Stimulated activated CD8-positive, alpha-beta memory T cell treated with anti-CD3 and anti-CD28 coated beads, Interleukin-7, amount 100 ng/mL, for 1 hour (primary cell): ENCODE measurements around the gene KCNT1.
"Not testable (repeated sequence)": the region's sequence is repeated elsewhere in the genome, so short reads cannot be mapped to it uniquely, and the experiment has no call there.

Experiments
- DNase-seq, 2 donors: peaks; one replicate each; pipeline ENCODE4 v3.0.0-alpha.2; 2020; ENCODE audit warnings: low read depth in 2 of 2

The KCNT1 gene

DNA sequence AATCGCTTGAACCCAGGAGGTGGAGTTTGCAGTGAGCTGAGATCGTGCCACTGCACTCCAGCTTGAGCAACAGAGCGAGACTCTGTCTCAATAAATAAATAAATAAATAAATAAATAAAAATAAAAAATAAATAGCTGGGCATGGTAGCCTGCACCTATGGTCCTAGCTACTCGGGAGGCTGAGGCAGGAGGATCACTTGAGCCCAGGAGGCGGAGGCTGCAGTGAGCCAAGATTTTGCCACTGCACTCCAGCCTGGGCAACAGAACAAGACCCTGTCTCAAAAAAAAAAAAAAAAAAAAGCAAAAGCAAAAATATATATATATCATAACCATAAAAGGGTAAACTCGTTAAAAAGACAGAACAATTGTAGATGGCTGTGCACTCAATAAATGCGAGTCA, 29.2 kb upstream of the KCNT1 start:
- not testable (repeated sequence) for DNase-seq

- DNase-seq: no peak
These were observed 28.0 kb upstream of the KCNT1 start for GRCh38 chr9:135673941-135674340.

DNA sequence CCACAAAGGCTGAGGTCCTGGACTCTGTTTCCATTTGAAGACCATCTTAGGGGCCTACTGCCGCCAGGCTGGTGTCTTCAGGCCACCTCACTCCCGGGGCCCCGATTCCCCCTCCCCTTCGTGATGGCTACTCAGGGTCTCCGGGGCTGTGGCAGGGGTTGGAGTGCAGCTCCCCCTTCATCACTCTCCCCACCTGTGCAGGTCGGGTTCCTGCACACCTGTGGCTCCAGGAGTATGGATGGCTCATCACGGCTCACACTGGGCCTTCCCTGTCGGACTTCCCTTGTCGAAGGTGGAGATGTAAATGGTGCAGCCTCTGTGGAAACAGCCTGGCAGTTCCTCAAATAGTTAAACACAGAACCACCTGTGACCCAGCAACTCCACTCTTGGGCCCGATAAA, 27.0 kb upstream of the KCNT1 start:
- DNase-seq: no peak

- DNase-seq: no peak
These were observed 25.1 kb upstream of the KCNT1 start for GRCh38 chr9:135676891-135677290.

DNA sequence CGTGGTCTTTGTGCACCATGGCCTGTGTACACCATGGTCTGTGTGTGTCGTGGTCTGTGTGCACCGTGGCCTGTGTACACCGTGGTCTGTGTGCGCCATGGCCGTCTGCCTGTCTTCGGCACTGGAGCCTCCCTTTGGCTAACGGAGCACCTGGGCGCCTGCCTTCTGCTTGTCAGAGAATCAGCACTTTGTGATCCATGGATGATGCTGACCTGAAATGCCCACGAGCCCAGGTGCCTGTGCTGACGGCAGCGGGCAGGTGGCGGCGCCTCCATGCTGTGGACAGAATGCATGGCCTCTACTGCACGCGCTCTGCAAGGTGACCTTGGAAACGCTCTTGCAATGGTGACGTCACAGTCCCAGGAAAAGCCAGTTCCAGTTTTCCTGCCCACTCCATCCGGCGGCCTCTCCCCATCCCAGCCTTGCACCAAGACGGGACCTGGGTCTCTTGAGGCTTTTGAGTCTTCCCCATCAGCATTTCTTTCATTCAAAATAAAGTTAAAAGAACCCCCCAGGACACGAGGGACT, 24.3 kb upstream of the KCNT1 start:
- DNase-seq: no peak

DNA sequence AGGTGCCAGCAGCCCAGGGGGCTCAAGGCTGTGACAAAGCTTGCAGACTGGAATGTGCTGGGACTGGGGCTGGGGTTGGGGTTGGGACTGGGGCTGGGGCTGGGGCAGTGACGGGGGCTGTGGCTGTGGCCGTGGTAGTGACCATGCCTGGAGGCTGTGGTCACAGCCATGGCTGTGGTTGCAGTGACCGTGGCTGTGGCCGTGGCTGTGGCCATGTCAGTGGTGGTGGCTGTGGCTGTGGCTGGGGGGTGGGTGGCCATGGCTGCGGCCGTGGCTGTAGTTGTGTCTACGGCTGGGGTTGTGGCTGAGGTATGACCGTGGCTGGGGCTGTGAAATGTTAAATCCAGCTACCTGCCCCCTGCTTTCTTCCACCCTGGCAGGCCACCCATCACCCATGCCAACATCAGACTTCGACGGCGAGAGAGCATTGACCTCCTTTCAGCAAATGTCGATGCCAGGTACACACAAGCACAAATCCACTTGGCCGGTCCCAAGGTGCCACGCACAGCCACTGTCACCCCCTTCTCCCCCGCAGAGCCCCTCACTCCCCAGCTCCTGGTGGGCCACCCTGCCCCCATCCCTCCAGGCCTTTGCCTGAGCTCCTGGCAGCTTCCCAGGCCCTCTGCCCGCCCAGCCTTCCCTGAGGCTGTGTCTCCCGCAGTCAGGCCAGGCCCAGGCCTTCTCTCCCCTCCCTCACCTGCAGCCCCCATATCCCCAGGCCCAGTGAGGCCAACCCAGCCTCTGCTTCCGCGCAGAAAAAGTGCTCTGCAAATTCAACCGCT, 23.6 kb upstream of the KCNT1 start:
- no peak for DNase-seq

GRCh38 chr9:135680056-135680455, 21.9 kb upstream of the KCNT1 start:
- no peak for DNase-seq

- DNase-seq: no peak
These were observed 20.8 kb upstream of the KCNT1 start for GRCh38 chr9:135681161-135681560.

GRCh38 chr9:135683401-135684034, 18.5 kb upstream of the KCNT1 start:
- DNase-seq: no peak

GRCh38 chr9:135684691-135685090, 17.3 kb upstream of the KCNT1 start:
- DNase-seq: no peak

DNA sequence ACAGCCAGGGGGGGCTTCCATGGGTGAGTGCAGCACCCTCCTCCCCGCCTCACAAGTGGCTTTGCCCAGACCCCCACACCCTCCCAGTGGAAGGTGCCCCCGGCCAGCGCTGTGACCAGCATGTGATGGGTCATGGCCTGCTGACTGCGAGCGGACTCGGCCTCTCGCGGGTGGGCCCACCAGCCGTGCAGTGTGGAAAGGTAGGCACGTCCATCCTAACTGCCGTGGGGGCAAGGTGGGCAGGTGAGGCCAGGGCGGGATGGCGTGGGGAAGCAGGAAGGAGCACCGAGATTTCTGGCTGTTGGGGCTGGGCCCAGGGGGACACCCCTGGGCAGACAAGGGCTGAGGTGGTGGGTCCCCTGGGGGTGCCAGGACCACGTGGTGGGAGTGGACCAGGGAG, 14.8 kb upstream of the KCNT1 start:
- no peak for DNase-seq

GRCh38 chr9:135689011-135689410, 13.0 kb upstream of the KCNT1 start:
- no peak for DNase-seq

DNA sequence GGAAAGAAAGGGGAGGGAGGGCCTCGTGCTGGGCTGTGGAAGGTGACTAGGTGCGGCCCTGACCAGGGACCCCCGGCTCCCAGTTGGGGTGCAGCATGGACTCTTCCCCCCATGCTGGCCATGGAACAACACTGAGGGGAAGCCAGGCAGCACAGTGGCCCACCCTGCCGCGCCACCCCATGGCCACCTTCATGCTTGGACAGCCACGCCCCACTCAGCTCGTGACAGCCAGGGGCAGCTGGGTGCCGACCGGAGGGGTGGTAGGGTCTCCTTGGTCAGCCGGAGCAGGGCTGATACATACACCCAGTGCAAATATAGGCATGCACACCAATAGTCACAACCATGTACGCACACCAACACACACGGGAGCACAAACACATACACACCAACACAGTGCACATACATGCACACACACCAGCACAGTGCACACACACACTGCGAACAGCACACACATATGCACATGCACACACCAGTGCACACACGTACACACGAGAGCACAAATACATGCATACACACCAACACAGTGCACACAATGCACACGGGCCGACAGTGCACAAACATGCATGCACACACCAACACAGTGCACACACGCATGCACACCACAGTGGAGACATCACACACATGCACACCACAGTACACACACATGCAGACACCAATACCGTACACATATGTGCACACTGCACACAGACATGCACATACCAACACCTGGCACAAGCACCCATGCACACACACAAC, 11.0 kb upstream of the KCNT1 start:
- no peak for DNase-seq

GRCh38 chr9:135692410-135692809, 9.6 kb upstream of the KCNT1 start:
- no peak for DNase-seq

DNA sequence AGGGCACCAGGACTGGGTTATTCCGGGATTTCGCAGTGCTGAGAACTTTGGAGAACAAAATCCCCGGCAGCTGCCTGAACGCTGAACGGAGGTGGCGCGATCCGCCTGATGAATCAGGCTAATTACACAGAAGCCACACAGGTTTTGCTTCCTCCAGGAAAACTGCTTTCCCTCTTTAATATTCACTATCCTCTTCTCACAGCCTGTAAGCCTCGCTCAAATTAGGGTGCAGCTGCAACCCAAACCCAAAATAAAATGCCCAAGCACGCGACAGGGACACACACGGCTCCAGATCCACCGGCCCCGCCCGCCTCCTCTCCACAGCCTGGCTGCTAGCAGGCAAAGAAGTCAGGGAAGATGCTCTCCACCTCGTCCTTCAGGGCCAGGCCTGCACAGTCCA, 8.7 kb upstream of the KCNT1 start:
- no peak for DNase-seq

- DNase-seq: no peak
These were observed 8.2 kb upstream of the KCNT1 start for GRCh38 chr9:135693771-135694170.

GRCh38 chr9:135694414-135694813, 7.6 kb upstream of the KCNT1 start:
- no peak for DNase-seq

- no peak for DNase-seq
These were observed 6.9 kb upstream of the KCNT1 start for GRCh38 chr9:135695036-135695435.

DNA sequence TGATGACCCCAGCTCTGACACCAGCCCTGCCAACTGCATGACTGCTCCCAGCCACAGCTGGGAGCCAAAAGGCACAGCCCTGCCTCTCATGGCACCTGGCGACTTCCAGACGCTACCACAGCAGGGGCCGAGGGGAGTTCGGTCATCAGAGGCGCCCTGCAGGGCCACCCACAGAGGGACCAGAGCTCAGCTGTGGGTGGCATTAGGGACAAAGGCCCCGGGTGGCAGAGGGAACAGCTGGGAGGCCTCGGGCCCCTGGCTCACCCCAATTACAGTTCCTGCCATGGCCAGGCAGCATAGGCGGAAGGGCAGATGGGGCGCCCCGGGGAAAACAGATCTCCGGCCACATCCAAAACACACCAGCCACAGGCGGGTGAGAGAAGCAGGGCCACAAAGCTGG, 6.3 kb upstream of the KCNT1 start:
- no peak for DNase-seq

GRCh38 chr9:135696446-135696845, 5.5 kb upstream of the KCNT1 start:
- no peak for DNase-seq

DNA sequence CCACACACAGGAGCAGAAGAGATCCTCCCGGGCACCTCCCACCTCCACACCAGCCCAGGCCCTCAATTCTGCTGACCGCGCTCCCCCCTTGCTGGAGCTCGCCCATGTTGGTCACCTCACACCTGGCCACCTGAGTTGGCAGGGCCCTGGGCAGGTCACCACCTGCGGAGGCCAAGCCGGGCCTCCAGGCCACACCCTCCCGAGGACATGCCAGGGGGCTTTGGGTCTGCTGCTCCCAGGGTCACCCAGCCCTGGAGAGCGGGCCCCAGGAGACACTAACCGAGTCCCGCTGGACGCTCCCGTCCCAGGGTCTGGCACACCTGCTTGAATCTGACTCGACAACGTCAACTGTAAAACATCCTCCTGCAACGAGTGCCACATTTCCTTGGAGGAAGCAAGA, 4.8 kb upstream of the KCNT1 start:
- DNase-seq: no peak

DNA sequence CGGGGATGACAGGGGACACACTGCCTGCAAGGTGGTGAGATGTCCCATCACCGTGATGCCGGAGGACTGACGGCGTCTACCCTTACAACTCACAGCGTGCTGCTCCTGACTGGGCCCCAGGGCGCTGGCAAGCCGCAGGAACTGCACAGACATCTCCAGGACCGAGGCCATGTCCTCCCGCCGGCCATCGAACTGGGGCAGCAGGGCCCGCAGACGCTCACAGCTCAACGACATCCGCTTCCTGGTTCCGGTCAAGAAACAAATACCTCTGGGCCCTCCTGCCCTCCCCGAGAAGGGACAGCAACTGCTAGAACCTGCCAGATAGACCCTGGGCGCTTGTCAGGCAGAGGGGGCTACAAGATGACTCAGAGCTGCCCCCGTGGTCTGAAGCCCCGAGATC, 3.7 kb upstream of the KCNT1 start:
- no peak for DNase-seq

- DNase-seq: no peak
These were observed 3.2 kb upstream of the KCNT1 start for GRCh38 chr9:135698767-135699166.
